ENCODE measurements around the gene PPIP5K2.

- TF ChIP-seq, protein P1, sequence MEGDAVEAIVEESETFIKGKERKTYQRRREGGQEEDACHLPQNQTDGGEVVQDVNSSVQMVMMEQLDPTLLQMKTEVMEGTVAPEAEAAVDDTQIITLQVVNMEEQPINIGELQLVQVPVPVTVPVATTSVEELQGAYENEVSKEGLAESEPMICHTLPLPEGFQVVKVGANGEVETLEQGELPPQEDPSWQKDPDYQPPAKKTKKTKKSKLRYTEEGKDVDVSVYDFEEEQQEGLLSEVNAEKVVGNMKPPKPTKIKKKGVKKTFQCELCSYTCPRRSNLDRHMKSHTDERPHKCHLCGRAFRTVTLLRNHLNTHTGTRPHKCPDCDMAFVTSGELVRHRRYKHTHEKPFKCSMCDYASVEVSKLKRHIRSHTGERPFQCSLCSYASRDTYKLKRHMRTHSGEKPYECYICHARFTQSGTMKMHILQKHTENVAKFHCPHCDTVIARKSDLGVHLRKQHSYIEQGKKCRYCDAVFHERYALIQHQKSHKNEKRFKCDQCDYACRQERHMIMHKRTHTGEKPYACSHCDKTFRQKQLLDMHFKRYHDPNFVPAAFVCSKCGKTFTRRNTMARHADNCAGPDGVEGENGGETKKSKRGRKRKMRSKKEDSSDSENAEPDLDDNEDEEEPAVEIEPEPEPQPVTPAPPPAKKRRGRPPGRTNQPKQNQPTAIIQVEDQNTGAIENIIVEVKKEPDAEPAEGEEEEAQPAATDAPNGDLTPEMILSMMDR (conservative IDR thresholded peaks at IDR 0.05; ENCODE audit: low read depth, low read length) = no peak
- TF ChIP-seq EZH2 (IDR thresholded peaks at IDR 0.05; ENCODE audit: borderline replicate concordance, low read depth, low read length, poor library complexity, severe bottlenecking) = no peak
Observed at GRCh38 chr5:103110403-103110802, 9.7 kb upstream of the PPIP5K2 start.

Data from A673 (cell line).